Endometrial microvascular endothelial cells (primary cell): ENCODE measurements around the gene ENOPH1. TPM values are rescaled to one million over a fixed set of nuclear protein-coding genes. Genes with fewer than 3 reads are reported as not detected.

Experiments
- in situ Hi-C: cut with HindIII; loops from 2 replicates; pipeline ENCODE4 v1.10.0; 2017; ENCODE audit warnings: low sequenced_read_pairs, low pct_unique_long_range_greater_than_20kb; ENCODE audit errors: inconsistent ontology term
- total RNA-seq: library from RNA; depleted of rRNA; stranded (reverse); fragments of >200 nt; gene quantifications from one replicate; pipeline ENCODE4 v1.2.3, GENCODE V29; 2015; ENCODE audit errors: inconsistent ontology term

Gene ENOPH1
- total RNA-seq, 1 donor from 2014 or later, result 46.0 TPM

- in situ Hi-C loops, result no loop called here
Measured at GRCh38 chr4:82495666-82496065, 65.3 kb downstream of the ENOPH1 start.

- in situ Hi-C loops, result no loop called here
Measured at GRCh38 chr4:82496349-82496748, 66.0 kb downstream of the ENOPH1 start.

GRCh38 chr4:82499738-82500434 lies 69.5 kb downstream of the ENOPH1 start:
- in situ Hi-C loops, result no loop called here

GRCh38 chr4:82500435-82501153 lies 70.2 kb downstream of the ENOPH1 start:
- in situ Hi-C loops, result no loop called here

- in situ Hi-C loops, result no loop called here
Measured at GRCh38 chr4:82501154-82501442, 70.7 kb downstream of the ENOPH1 start.

GRCh38 chr4:82508011-82508410 lies 77.6 kb downstream of the ENOPH1 start:
- in situ Hi-C loops, result no loop called here

- in situ Hi-C loops, result no loop called here
Measured at GRCh38 chr4:82508806-82509428, 78.5 kb downstream of the ENOPH1 start.

GRCh38 chr4:82510216-82510615 lies 79.8 kb downstream of the ENOPH1 start:
- in situ Hi-C loops, result no loop called here

Other genes with a start within 250 kb of the ENOPH1 start
- gene HNRNPD, start 56.6 kb upstream of the ENOPH1 start, total RNA-seq, result 103 TPM
- gene HNRNPDL, start 128 bp upstream of the ENOPH1 start, total RNA-seq, result 163 TPM
- gene TMEM150C, start 131.4 kb downstream of the ENOPH1 start, total RNA-seq, result 0.93 TPM